IMR-90 (cell line): ENCODE measurements around the gene ZNF320.
"Not testable (repeated sequence)": the region's sequence is repeated elsewhere in the genome, so short reads cannot be mapped to it uniquely, and the experiment has no call there.

ENCODE experiments used
- CHD1 ChIP-seq: IDR thresholded peaks from 2 replicates; pipeline ENCODE4 v1.6.1; 2012; ENCODE audit warnings: low read depth, low read length, improper control_type of control experiment
- CTCF ChIP-seq: conservative IDR thresholded peaks from 2 replicates; pipeline ENCODE4 v1.5.1; 2012; ENCODE audit warnings: mild to moderate bottlenecking, low read depth, low read length, improper control_type of control experiment
- MAFK ChIP-seq: IDR thresholded peaks from 2 replicates; pipeline ENCODE4 v1.6.1; 2012; ENCODE audit warnings: low read depth, low read length, improper control_type of control experiment
- MXI1 ChIP-seq: IDR thresholded peaks from 2 replicates; pipeline ENCODE4 v1.6.1; 2012; ENCODE audit warnings: low read depth, mild to moderate bottlenecking, low read length, moderate library complexity, borderline replicate concordance
- POLR2A ChIP-seq: IDR thresholded peaks from 2 replicates; pipeline ENCODE4 v1.6.1; 2012; ENCODE audit warnings: mild to moderate bottlenecking, low read depth, low read length
- RAD21 ChIP-seq: IDR thresholded peaks from 2 replicates; pipeline ENCODE4 v1.6.1; 2012; ENCODE audit warnings: low read length, improper control_type of control experiment
- RCOR1 ChIP-seq: IDR thresholded peaks from 2 replicates; pipeline ENCODE4 v1.6.1; 2012; ENCODE audit warnings: mild to moderate bottlenecking, low read length, improper control_type of control experiment; ENCODE audit not compliant: insufficient replicate concordance
- USF2 ChIP-seq: fragments of 150-350 bp; IDR thresholded peaks from 2 replicates; pipeline ENCODE4 v1.6.1; 2017; ENCODE audit warnings: mild to moderate bottlenecking, antibody characterized with exemption, low read length, low read depth

GRCh38 chr19:52924641-52925040 is 27.2 kb upstream of the ZNF320 start:
- TF ChIP-seq CTCF, MAFK, POLR2A, MXI1, RAD21, USF2, CHD1, RCOR1: not testable (repeated sequence)
